ENCODE measurements around the gene MRPS18A. TPM values are rescaled to one million over a fixed set of nuclear protein-coding genes. Genes with fewer than 3 reads are reported as not detected.
A peak's percentile ranks its signal among the peaks of the same experiment; 100 is the strongest.

The MRPS18A gene
- total and polyA plus RNA-seq, 2 of the 13 experiments (the other 11 are each of a cell fraction or from before 2014, with no cell fraction given) = 87.8 to 89.1 TPM

- ChIA-PET CTCF (ENCODE audit: low intra/inter-chr PET ratio, low total read pairs) (no interaction called here), POLR2A (interaction anchor here (0.8 to 1.2 kb wide), 3 partner anchors 19 to 93 kb away, joined by 3 read pairs; partner anchors contain the start of gene VEGFA)
- ATAC-seq (peak; percentile 68), FAIRE-seq (peak; percentile 72), DNase-seq (ENCODE audit: low spot score) (peak; percentile 44)
- in situ Hi-C loops (cut with HindIII; ENCODE audit: extremely low pct_ligation_motif_present, low pct_unique_long_range_greater_than_20kb) (no loop called here), intact Hi-C loops (cut with micrococcal nuclease; ENCODE audit: unreplicated experiment) (no loop called here)
- no TSS peak for BruUV-seq (replicated peaks)
- 17% methylated on average over 13 of the region's 13 CpGs for WGBS (ENCODE audit: low lambda C conversion rate)
- Histone ChIP-seq H3K4me3 (replicated peaks in 1 of 3; ENCODE audit: insufficient read depth in 1 of 3, low read depth in 2 of 3, low read length in 3 of 3) (peak overlapping the region in 1 of 3 experiments; percentile 47; a peak in 2 of 6 replicates), H3K9ac (ENCODE audit: insufficient read depth, low read depth, low read length) (no peak overlapping the region), H3K79me2 (ENCODE audit: insufficient read depth, low read length) (no peaks in the 10 kb centered on the region), H3K9me3 (ENCODE audit: low read length) (no peaks in the 10 kb centered on the region), H3K36me3 (replicated peaks in 1 of 2; ENCODE audit: control insufficient read depth in 1 of 2, insufficient read depth in 2 of 2, low read length in 2 of 2) (no peaks in the 10 kb centered on the region), H3K27ac (ENCODE audit: extremely low read length, insufficient read depth, low read length) (no peak overlapping the region), H4K20me1 (ENCODE audit: insufficient read depth, low read length) (no peaks in the 10 kb centered on the region), H3K27me3 (ENCODE audit: control insufficient read depth in 1 of 2, insufficient read depth in 2 of 2, low read length in 2 of 2) (peaks cover 4 to 26% of the 10 kb centered on the region in 2 experiments; a peak in 3 of 5 replicates), H3K4me1 (ENCODE audit: insufficient read depth, low read length) (peaks cover 49% of the 10 kb centered on the region), H3K4me2 (ENCODE audit: low read depth, low read length) (peak overlapping the region; percentile 69), H2AFZ (ENCODE audit: low read length) (peak overlapping the region; percentile 49)
- peak; percentile 33 for TF ChIP-seq SALL1 (CRISPR knock-in tag; IDR thresholded peaks at IDR 0.05)
- TF ChIP-seq, protein P1, sequence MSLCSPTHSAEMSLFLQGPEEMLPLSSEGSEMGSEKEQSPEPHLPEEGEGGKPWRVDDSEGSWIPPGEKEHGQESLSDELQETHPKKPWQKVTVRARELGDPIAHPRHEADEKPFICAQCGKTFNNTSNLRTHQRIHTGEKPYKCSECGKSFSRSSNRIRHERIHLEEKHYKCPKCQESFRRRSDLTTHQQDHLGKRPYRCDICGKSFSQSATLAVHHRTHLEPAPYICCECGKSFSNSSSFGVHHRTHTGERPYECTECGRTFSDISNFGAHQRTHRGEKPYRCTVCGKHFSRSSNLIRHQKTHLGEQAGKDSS (CRISPR knock-in tag; IDR thresholded peaks at IDR 0.05; ENCODE audit: borderline replicate concordance, low read depth) = peak; percentile 76; the same call in 1 of the 2 replicates
- TF ChIP-seq ZHX2 (IDR thresholded peaks at IDR 0.05; ENCODE audit: low read depth) = 0 out of 2 replicates have a peak, but pooled peaks have one; percentile 39
- no peak for TF ChIP-seq ZHX2 (CRISPR knock-in tag; IDR thresholded peaks at IDR 0.05; ENCODE audit: borderline replicate concordance)
- peak; percentile 51; the same call in 1 of the 2 replicates for TF ChIP-seq MED1 (CRISPR knock-in tag; IDR thresholded peaks at IDR 0.05)
- TF ChIP-seq SATB2 (CRISPR knock-in tag; IDR thresholded peaks at IDR 0.05) = no peak
- no peak; the same call in 1 of the 2 replicates for TF ChIP-seq GFI1 (CRISPR knock-in tag; IDR thresholded peaks at IDR 0.05; ENCODE audit: borderline replicate concordance)
- 0 out of 2 replicates have a peak, but pooled peaks have one; percentile 11 for TF ChIP-seq GMEB1 (CRISPR knock-in tag; IDR thresholded peaks at IDR 0.05; ENCODE audit: borderline replicate concordance)
- TF ChIP-seq UBTF (CRISPR knock-in tag; IDR thresholded peaks at IDR 0.05) = peak; percentile 16; the same call in 1 of the 2 replicates
These were observed 31.0 kb upstream of the MRPS18A start for GRCh38 chr6:43718387-43719105.

Data from HepG2 (cell line).